Lower leg skin (tissue), 3 donors: ENCODE data around the gene PPIH.

ENCODE experiments used
- POLR2A ChIP-seq, 2 donors: fragments of 450-650 bp; IDR thresholded peaks; one replicate each; pipeline ENCODE4 v1.6.1; 2016 to 2017; ENCODE audit warnings: antibody characterized with exemption in 2 of 2, mild to moderate bottlenecking in 1 of 2, moderate library complexity in 1 of 2
- TF ChIP-seq, protein P1 (sequence below), 3 donors: fragments of 450-650 bp; IDR thresholded peaks; one replicate each; pipeline ENCODE4 v1.5.1; 2016; ENCODE audit warnings: antibody characterized with exemption in 3 of 3, mild to moderate bottlenecking in 3 of 3, moderate library complexity in 2 of 3

DNA sequence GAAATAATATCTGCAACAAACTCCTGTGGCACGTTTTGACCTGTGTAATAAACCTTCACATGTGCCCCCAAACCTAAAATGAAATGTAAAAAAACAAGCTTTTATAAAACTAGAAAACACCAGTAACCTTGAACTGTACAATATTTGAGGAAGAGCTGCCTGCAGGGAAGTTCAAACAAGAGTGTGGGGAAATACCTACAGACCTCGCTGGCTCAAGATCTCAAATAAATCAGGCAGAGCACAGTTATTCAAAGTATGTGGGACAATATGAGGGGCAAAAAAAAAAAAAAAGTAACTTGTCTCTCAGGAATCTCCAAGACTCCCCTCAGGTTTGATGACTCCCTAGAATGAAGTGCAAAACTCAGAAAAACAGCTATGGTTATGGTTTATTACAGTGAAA is 37.9 kb upstream of the PPIH start:
- TF ChIP-seq, protein P1, sequence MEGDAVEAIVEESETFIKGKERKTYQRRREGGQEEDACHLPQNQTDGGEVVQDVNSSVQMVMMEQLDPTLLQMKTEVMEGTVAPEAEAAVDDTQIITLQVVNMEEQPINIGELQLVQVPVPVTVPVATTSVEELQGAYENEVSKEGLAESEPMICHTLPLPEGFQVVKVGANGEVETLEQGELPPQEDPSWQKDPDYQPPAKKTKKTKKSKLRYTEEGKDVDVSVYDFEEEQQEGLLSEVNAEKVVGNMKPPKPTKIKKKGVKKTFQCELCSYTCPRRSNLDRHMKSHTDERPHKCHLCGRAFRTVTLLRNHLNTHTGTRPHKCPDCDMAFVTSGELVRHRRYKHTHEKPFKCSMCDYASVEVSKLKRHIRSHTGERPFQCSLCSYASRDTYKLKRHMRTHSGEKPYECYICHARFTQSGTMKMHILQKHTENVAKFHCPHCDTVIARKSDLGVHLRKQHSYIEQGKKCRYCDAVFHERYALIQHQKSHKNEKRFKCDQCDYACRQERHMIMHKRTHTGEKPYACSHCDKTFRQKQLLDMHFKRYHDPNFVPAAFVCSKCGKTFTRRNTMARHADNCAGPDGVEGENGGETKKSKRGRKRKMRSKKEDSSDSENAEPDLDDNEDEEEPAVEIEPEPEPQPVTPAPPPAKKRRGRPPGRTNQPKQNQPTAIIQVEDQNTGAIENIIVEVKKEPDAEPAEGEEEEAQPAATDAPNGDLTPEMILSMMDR (IDR thresholded peaks at IDR 0.05), result no peak
- TF ChIP-seq POLR2A (IDR thresholded peaks at IDR 0.05), result no peak
